K562 (cell line): ENCODE data around the gene KCNQ5. TPM values are rescaled to one million over a fixed set of nuclear protein-coding genes. Genes with fewer than 3 reads are reported as not detected.

Experiments used
- ATAC-seq: fragments of 200-7000 bp; cut with Tn5 transposase; 3 replicates; pipeline ENCODE4 v1.9.1; 2020; ENCODE audit warnings: moderate library complexity
- BruUV-seq: library from RNA; stranded (reverse); fragments of 400-500 nt; replicated peaks from 2 replicates; lab custom pipeline; 2021; lab: Mats Ljungman, UMichigan
- CTCF ChIA-PET: fragments of 300-600 bp; formaldehyde crosslinking; extraction: SDS; loops from one replicate; lab custom pipeline; 2021; ENCODE audit warnings: low intra/inter-chr PET ratio; lab: Yijun Ruan, JAX
- POLR2A ChIA-PET: fragments of 300-600, 350-650 bp; sonication (Branson Sonifier 250); formaldehyde crosslinking; extraction: SDS; loops from one replicate; lab custom pipeline; 2021; ENCODE audit warnings: antibody characterized with exemption, inconsistent platforms; lab: Yijun Ruan, JAX
- DNase-seq, 4 experiments: peaks; one replicate each; pipeline versions ENCODE4 v3.0.0 to v3.0.0-alpha.2; 2011 to 2018; ENCODE audit warnings: low spot score in 3 of 4, mixed read lengths in 3 of 4; ENCODE audit errors: extremely low read depth in 1 of 4
- FAIRE-seq: peaks from 2 replicates; lab custom pipeline; 2011; peaks lifted over from hg19 to GRCh38; lab: Jason Lieb, UNC
- H2AFZ ChIP-seq: 2 replicates; pipeline ENCODE4 v1.6.0; 2011; ENCODE audit warnings: low read depth, low read length, control low read depth, inconsistent platforms
- H3K27ac ChIP-seq: fragments of 200-600 bp; 3 replicates; pipeline ENCODE4 v1.8.0; 2011; ENCODE audit warnings: low read depth, mild to moderate bottlenecking, control low read depth, inconsistent platforms, low read length, moderate library complexity, mixed read lengths; ENCODE audit errors: extremely low read depth
- H3K27me3 ChIP-seq, 2 experiments: fragments of 300-600 bp in 1 of 2; 2 replicates in 1 of 2; 3 replicates in 1 of 2; pipeline versions ENCODE4 v1.6.0 to v1.8.0; 2011; ENCODE audit warnings: inconsistent platforms in 2 of 2, low read length in 2 of 2, mild to moderate bottlenecking in 1 of 2, mixed read lengths in 1 of 2, moderate library complexity in 1 of 2; ENCODE audit not compliant: control insufficient read depth in 2 of 2, insufficient read depth in 2 of 2
- H3K36me3 ChIP-seq: fragments of 300-600 bp; 3 replicates; pipeline ENCODE4 v1.8.0; 2011; ENCODE audit warnings: mild to moderate bottlenecking, low read length, inconsistent platforms; ENCODE audit not compliant: control insufficient read depth, insufficient read depth
- H3K4me1 ChIP-seq, 2 experiments: fragments of 200-600 bp in 1 of 2; replicated peaks in 1 of 2; 2 replicates in 1 of 2; 3 replicates in 1 of 2; pipeline versions ENCODE4 v1.5.1 to v1.8.0; 2011; ENCODE audit warnings: inconsistent platforms in 2 of 2, low read length in 2 of 2, mild to moderate bottlenecking in 1 of 2, mixed read lengths in 1 of 2, moderate library complexity in 1 of 2; ENCODE audit not compliant: control insufficient read depth in 2 of 2, insufficient read depth in 2 of 2
- H3K4me2 ChIP-seq: 2 replicates; pipeline ENCODE4 v1.6.1; 2011; ENCODE audit warnings: low read length, control low read depth, inconsistent platforms, mixed read lengths; ENCODE audit not compliant: insufficient read depth
- H3K4me3 ChIP-seq: fragments of 200-600 bp; sonication (generic), shearing (Covaris generic); 2 replicates; pipeline ENCODE4 v1.5.1; 2016; ENCODE audit warnings: control low read depth, inconsistent platforms
- H3K79me2 ChIP-seq: fragments of 200-600 bp; 3 replicates; pipeline ENCODE4 v1.8.0; 2011; ENCODE audit warnings: low read length, inconsistent platforms; ENCODE audit not compliant: control insufficient read depth, insufficient read depth
- H3K9ac ChIP-seq, 2 experiments: 2 replicates each; pipeline versions ENCODE4 v1.6.0 to v1.6.1; 2011; ENCODE audit warnings: low read depth in 2 of 2, low read length in 2 of 2, control low read depth in 1 of 2, inconsistent platforms in 1 of 2, mild to moderate bottlenecking in 1 of 2, mixed read lengths in 1 of 2; ENCODE audit not compliant: insufficient read depth in 1 of 2
- H3K9me1 ChIP-seq: one replicate; pipeline ENCODE4 v1.6.0; 2011; ENCODE audit warnings: inconsistent platforms, mild to moderate bottlenecking, low read length, moderate library complexity; ENCODE audit not compliant: control insufficient read depth, insufficient read depth
- H3K9me3 ChIP-seq: replicated peaks from 2 replicates; pipeline ENCODE4 v1.5.1; 2011; ENCODE audit warnings: low read depth, low read length, inconsistent platforms; ENCODE audit not compliant: control insufficient read depth, insufficient read depth
- H4K20me1 ChIP-seq: replicated peaks from 2 replicates; pipeline ENCODE4 v1.6.1; 2011; ENCODE audit warnings: low read length, inconsistent platforms, mixed read lengths; ENCODE audit not compliant: control insufficient read depth, insufficient read depth
- CHD2 ChIP-seq: IDR thresholded peaks from 2 replicates; pipeline ENCODE4 v1.6.1; 2011; ENCODE audit warnings: low read depth, low read length
- COPS2 ChIP-seq: fragments of 450-650 bp; conservative IDR thresholded peaks from 2 replicates; pipeline ENCODE4 v1.6.1; 2016; ENCODE audit warnings: mild to moderate bottlenecking, moderate library complexity
- DEAF1 ChIP-seq: fragments of 450-650 bp; formaldehyde crosslinking; IDR thresholded peaks from 2 replicates; pipeline ENCODE4 v1.4.0; 2020; ENCODE audit warnings: mild to moderate bottlenecking, moderate library complexity
- GTF2A2 ChIP-seq: IDR thresholded peaks from 2 replicates; pipeline ENCODE4 v1.6.1; 2016; ENCODE audit warnings: mild to moderate bottlenecking, missing genetic modification characterization, missing compliant biosample characterization
- GTF2E2 ChIP-seq: fragments of 200-800 bp; sonication (Bioruptor generic); IDR thresholded peaks from 2 replicates; pipeline ENCODE4 v1.6.1; 2016; ENCODE audit warnings: missing genetic modification characterization, missing compliant biosample characterization
- HBP1 ChIP-seq: fragments of 450-650 bp; formaldehyde crosslinking; IDR thresholded peaks from 2 replicates; pipeline ENCODE4 v1.4.0; 2022; ENCODE audit warnings: missing genetic modification characterization
- MTA3 ChIP-seq: fragments of 450-650 bp; formaldehyde crosslinking; IDR thresholded peaks from 2 replicates; pipeline ENCODE4 v1.6.1; 2017; ENCODE audit warnings: mild to moderate bottlenecking, borderline replicate concordance
- MTF1 ChIP-seq: fragments of 250-450 bp; sonication (Bioruptor Pico); IDR thresholded peaks from 2 replicates; pipeline ENCODE4 v1.9.0; 2021; ENCODE audit warnings: moderate library complexity, mild to moderate bottlenecking, inconsistent platforms, borderline replicate concordance
- PHB ChIP-seq: fragments of 250-450 bp; sonication (Bioruptor Pico); IDR thresholded peaks from 2 replicates; pipeline ENCODE4 v1.5.0; 2021
- RNF219 ChIP-seq: fragments of 250-450 bp; sonication (Bioruptor Pico); IDR thresholded peaks from 2 replicates; pipeline ENCODE4 v1.5.0; 2022; ENCODE audit warnings: mild to moderate bottlenecking
- SIN3A ChIP-seq, 2 experiments: fragments of 150-350 bp in 1 of 2; IDR thresholded peaks; 2 replicates each; pipeline ENCODE4 v1.6.1; 2011 to 2016; ENCODE audit warnings: borderline replicate concordance in 2 of 2, low read depth in 2 of 2, low read length in 2 of 2, mild to moderate bottlenecking in 2 of 2, moderate library complexity in 2 of 2; ENCODE audit not compliant: control insufficient read depth in 1 of 2
- ZFP30 ChIP-seq: fragments of 250-450 bp; sonication (Bioruptor Pico); IDR thresholded peaks from 2 replicates; pipeline ENCODE4 v1.8.0; 2022; ENCODE audit warnings: moderate library complexity, mild to moderate bottlenecking, inconsistent platforms, borderline replicate concordance
- ZNF175 ChIP-seq: fragments of 200-800 bp; sonication (Bioruptor generic); IDR thresholded peaks from 2 replicates; pipeline ENCODE4 v1.6.1; 2016; ENCODE audit warnings: low read depth, mild to moderate bottlenecking, missing genetic modification characterization, missing compliant biosample characterization
- ZNF57 ChIP-seq: fragments of 450-650 bp; formaldehyde crosslinking; IDR thresholded peaks from 2 replicates; pipeline ENCODE4 v1.4.0; 2020; ENCODE audit warnings: mild to moderate bottlenecking, moderate library complexity
- ZNF717 ChIP-seq: fragments of 250-450 bp; sonication (Bioruptor Pico); IDR thresholded peaks from 2 replicates; pipeline ENCODE4 v1.5.0; 2021
- WGBS: fragments of 100-300 bp; shearing (Covaris generic); methylation state at CpG from one replicate; pipeline ENCODE4 v1.1.6; 2016; ENCODE audit warnings: low coverage, mixed read lengths; ENCODE audit not compliant: insufficient coverage; ENCODE audit errors: missing lambda C conversion rate; 5-methylcytosine and 5-hydroxymethylcytosine counted together
- in situ Hi-C: fragments of 300-500 bp; cut with MboI; formaldehyde crosslinking; loops from 4 replicates; pipeline ENCODE4 v1.15.0; 2018; ENCODE audit warnings: inconsistent platforms, mixed read lengths
- intact Hi-C: fragments of 100-400 bp; cut with micrococcal nuclease; formaldehyde crosslinking; loops from 2 replicates; pipeline ENCODE4 v1.14.2; 2022
- polyA plus RNA-seq, 8 experiments: library from polyadenylated mRNA; depleted of rRNA in 4 of 8; stranded (reverse) in 5 of 8; unstranded in 3 of 8; fragments of >200 nt; fragmentation: Nextera tagmentation in 2 of 8; fragmentation: Illumina TruSeq in 1 of 8; extraction: Ambion mirVana in 2 of 8; extraction: Trizol in 1 of 8; gene quantifications; 2 replicates each; pipeline versions ENCODE4 v1.2.1 to v1.2.3, GENCODE V29; 2011 to 2014; ENCODE audit warnings: inconsistent platforms in 1 of 8, missing spikeins in 1 of 8
- total RNA-seq, 7 experiments: library from RNA; depleted of rRNA in 6 of 7; stranded (reverse); fragments of >200 nt in 6 of 7; fragmentation: Illumina TruSeq in 2 of 7; extraction: Trizol in 2 of 7; gene quantifications; 2 replicates each; pipeline versions ENCODE4 v1.2.1 to v1.2.3, GENCODE V29; 2011 to 2021; ENCODE audit warnings: low replicate concordance in 1 of 7

The KCNQ5 gene
- total and polyA plus RNA-seq, 9 of the 15 experiments (the other 6 are each of a cell fraction or from before 2014, with no cell fraction given), result 0.31 to 5.9 (median 2.6) TPM

- TF ChIP-seq HBP1 (CRISPR knock-in tag) (no peak), ZNF175 (CRISPR knock-in tag) (no peak), CHD2 (no peak), PHB (CRISPR knock-in tag) (no peak)
These were observed 203.5 kb downstream of the KCNQ5 start (continued) for GRCh38 chr6:72825315-72825911.

- Histone ChIP-seq H3K4me2 (no peak overlapping the region), H3K27me3 (no peaks in the 10 kb centered on the region), H3K27ac (no peak overlapping the region), H3K36me3 (no peaks in the 10 kb centered on the region), H3K79me2 (no peaks in the 10 kb centered on the region), H2AFZ (no peak overlapping the region), H4K20me1 (no peaks in the 10 kb centered on the region), H3K9me1 (no peaks in the 10 kb centered on the region), H3K9me3 (no peaks in the 10 kb centered on the region), H3K9ac (no peak overlapping the region), H3K4me1 (no peaks in the 10 kb centered on the region), H3K4me3 (no peak overlapping the region)
- no TSS peak for BruUV-seq
- intact Hi-C loops, result no loop called here
- POLR2A ChIA-PET, result interaction anchor here (0.6 kb wide), 1 partner anchor 57 kb away, joined by 3 read pairs; no protein-coding TSS in a partner anchor
- CTCF ChIA-PET, result no interaction called here
- TF ChIP-seq RNF219 (CRISPR knock-in tag) (no peak), GTF2E2 (tag) (no peak), ZNF717 (CRISPR knock-in tag) (no peak), GTF2A2 (no peak), ZNF57 (no peak), MTA3 (no peak), MTF1 (no peak), ZFP30 (CRISPR knock-in tag) (no peak), COPS2 (no peak), SIN3A (IDR thresholded peaks at IDR 0.05; ENCODE audit: borderline replicate concordance in 2 of 2, control insufficient read depth in 1 of 2, low read depth in 2 of 2, low read length in 2 of 2) (no peak), DEAF1 (no peak)
- 8% methylated on average over 1 of the region's 1 CpG for WGBS
- FAIRE-seq (no peak), ATAC-seq (no peak), DNase-seq (no peak)
- in situ Hi-C loops, result no loop called here
These were observed 204.2 kb downstream of the KCNQ5 start for GRCh38 chr6:72826037-72826436.
